T-helper 2 cell treated with Interferon-gamma antibody and Interleukin-4, amounts not matched to agents 5 μg/mL and 100 μg/mL, for 36 hours (primary cell): ENCODE results near the gene NOL8.

ENCODE experiments used
- DNase-seq: peaks from one replicate; pipeline ENCODE4 v3.0.0; 2021; ENCODE audit warnings: low spot score
- H3K27ac Mint-ChIP-seq: one replicate; pipeline ENCODE4 v1.8.0; 2021; ENCODE audit warnings: mild to moderate bottlenecking, mixed read lengths
- H3K27me3 Mint-ChIP-seq: one replicate; pipeline ENCODE4 v1.8.0; 2021; ENCODE audit warnings: low read depth, mixed read lengths
- H3K36me3 Mint-ChIP-seq: one replicate; pipeline ENCODE4 v1.8.0; 2021; ENCODE audit warnings: low read depth, mixed read lengths
- H3K4me1 Mint-ChIP-seq: one replicate; pipeline ENCODE4 v1.8.0; 2021; ENCODE audit warnings: low read depth, mixed read lengths
- H3K4me3 Mint-ChIP-seq: one replicate; pipeline ENCODE4 v1.8.0; 2022; ENCODE audit warnings: mild to moderate bottlenecking, moderate library complexity, mixed read lengths
- H3K9me3 Mint-ChIP-seq: one replicate; pipeline ENCODE4 v1.8.0; 2021; ENCODE audit warnings: mixed read lengths

The NOL8 gene

DNA sequence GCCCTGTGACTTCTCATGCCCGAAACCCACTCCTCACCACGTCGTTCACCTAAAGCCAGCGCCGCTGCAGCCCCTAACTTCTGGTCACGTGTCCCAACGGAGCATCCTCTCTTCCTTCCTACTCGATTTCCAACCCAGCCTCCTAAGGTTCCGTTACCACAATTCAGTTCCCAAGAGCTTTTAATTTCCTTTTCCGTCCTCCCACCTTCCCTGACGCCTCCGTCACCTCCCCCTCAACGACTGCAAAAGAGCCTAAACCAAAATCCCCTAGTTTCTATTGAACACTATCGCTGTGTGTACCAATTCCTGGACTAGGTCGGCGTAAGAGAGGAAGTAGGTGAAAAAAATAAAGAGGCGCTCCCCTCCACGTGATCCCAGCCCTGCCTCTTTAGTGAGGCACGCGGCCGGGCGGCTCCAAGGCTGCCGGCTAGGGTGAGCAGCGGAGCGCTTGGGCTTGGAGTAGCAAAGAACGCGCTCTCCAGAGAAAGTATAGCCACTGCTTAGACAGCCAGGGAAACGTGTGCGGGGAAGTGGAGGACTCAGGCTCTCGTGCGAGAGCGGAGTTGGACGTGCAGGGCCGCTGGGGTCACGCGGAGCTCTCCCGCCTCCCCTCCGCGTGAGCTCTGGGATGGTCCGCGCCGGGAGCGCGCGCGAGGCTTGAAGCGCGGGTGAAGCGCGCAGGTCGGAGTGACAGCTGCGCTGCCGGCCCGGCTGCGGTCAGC is at the start of gene NOL8, which contains the start of gene CENPP:
NOL8 (minus strand) TSS at position 82 of the 722 bp plus-strand sequence. CDS start 1,189 bp downstream, outside the sequence.
CENPP (plus strand) TSS at position 685 of the 722 bp plus-strand sequence.
- Mint-ChIP-seq H3K36me3 (peaks cover 20% of the 10 kb centered on the region), H3K27ac (peak within 1 kb of the TSS; percentile 99), H3K4me1 (peaks cover 30% of the 10 kb centered on the region), H3K4me3 (peak within 1 kb of the TSS; percentile 99), H3K27me3 (no peaks in the 10 kb centered on the region), H3K9me3 (no peaks in the 10 kb centered on the region)
- DNase-seq = peak; percentile 85

DNA sequence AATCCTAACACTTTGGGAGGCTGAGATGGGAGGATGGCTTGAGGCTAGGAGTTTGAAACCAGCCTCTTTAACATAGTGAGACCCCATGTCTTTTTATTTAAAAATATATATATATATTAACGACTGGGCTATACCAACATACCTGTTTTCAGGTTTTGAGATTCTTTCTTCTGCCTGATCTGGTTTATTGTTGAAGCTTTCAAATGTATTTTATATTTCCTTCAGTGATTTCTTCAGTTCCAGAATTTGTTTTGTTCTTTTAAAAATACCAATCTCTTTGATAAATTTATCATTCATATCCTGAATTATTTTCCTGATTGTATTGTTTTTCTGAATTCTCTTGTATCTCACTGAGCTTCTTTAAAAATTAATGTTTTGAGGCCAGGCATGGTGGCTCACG is 48.0 kb upstream of the NOL8 start:
- Mint-ChIP-seq H3K27ac (no peak overlapping the region), H3K27me3 (no peaks in the 10 kb centered on the region), H3K9me3 (peaks cover 39% of the 10 kb centered on the region), H3K4me1 (peaks cover 8% of the 10 kb centered on the region), H3K4me3 (no peak overlapping the region), H3K36me3 (peaks cover 38% of the 10 kb centered on the region)
- no peak for DNase-seq

- no peak overlapping the region for H3K4me3 Mint-ChIP-seq
- DNase-seq = no peak
- peaks cover 20% of the 10 kb centered on the region for H3K9me3 Mint-ChIP-seq
- H3K36me3 Mint-ChIP-seq = peaks cover 31% of the 10 kb centered on the region
- peaks cover 1% of the 10 kb centered on the region for H3K4me1 Mint-ChIP-seq
- no peaks in the 10 kb centered on the region for H3K27me3 Mint-ChIP-seq
- H3K27ac Mint-ChIP-seq = no peak overlapping the region
Measured at GRCh38 chr9:92369075-92369474, 43.9 kb upstream of the NOL8 start.

DNA sequence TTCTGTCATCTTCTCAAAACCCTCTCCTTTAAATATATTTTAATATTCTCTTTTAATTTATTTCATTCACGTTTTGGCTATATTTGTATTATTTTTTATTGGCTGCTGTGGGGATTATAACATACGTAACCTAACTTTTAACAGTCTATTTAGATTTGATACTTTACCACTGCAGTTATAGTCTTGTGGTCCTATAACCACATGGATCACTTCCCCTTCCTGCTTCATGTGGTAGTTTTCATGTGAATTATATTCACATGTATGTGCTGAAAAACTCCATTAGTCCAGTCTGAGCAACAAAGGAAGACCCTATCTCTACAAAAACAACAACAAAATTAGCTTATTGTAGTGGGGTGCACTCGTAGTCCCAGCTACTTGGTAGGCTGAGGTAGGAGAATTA is 34.9 kb upstream of the NOL8 start:
- no peaks in the 10 kb centered on the region for H3K27me3 Mint-ChIP-seq
- peaks cover 29% of the 10 kb centered on the region for H3K36me3 Mint-ChIP-seq
- DNase-seq = no peak
- H3K4me1 Mint-ChIP-seq = peaks cover 2% of the 10 kb centered on the region
- no peak overlapping the region for H3K4me3 Mint-ChIP-seq
- H3K27ac Mint-ChIP-seq = no peak overlapping the region
- H3K9me3 Mint-ChIP-seq = peaks cover 20% of the 10 kb centered on the region

- Mint-ChIP-seq H3K27ac (no peak overlapping the region), H3K27me3 (no peaks in the 10 kb centered on the region), H3K36me3 (peaks cover 34% of the 10 kb centered on the region), H3K4me3 (no peak overlapping the region), H3K9me3 (peaks cover 25% of the 10 kb centered on the region), H3K4me1 (peaks cover 2% of the 10 kb centered on the region)
- no peak for DNase-seq
Measured at GRCh38 chr9:92359394-92359995, 34.3 kb upstream of the NOL8 start.

DNA sequence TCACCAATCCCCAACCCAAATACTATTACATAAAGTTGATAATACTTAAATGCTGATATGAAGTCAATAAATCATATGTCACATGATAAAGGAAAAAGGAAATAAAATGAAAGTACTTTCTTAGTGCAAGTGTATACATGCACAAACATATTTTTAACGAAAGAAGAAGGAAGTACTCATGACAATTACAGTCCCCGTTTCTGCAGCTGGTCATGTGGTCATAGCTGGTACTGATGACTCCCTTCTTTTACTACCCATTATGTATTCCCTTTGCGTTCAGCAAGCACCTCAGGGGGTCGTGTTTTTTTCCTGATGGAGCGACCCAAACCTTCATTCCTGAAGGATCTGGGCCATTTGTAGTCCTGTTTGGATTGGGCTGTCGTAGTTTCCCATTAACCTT is 27.9 kb upstream of the NOL8 start:
- Mint-ChIP-seq H3K27ac (no peak overlapping the region), H3K9me3 (peaks cover 33% of the 10 kb centered on the region), H3K4me1 (peaks cover 8% of the 10 kb centered on the region), H3K27me3 (no peaks in the 10 kb centered on the region), H3K4me3 (no peak overlapping the region), H3K36me3 (peaks cover 60% of the 10 kb centered on the region)
- no peak for DNase-seq

GRCh38 chr9:92350740-92351133 is 25.6 kb upstream of the NOL8 start:
- no peaks in the 10 kb centered on the region for H3K27me3 Mint-ChIP-seq
- peaks cover 8% of the 10 kb centered on the region for H3K4me1 Mint-ChIP-seq
- H3K27ac Mint-ChIP-seq = no peak overlapping the region
- no peak overlapping the region for H3K4me3 Mint-ChIP-seq
- DNase-seq = no peak
- peaks cover 19% of the 10 kb centered on the region for H3K9me3 Mint-ChIP-seq
- peaks cover 57% of the 10 kb centered on the region for H3K36me3 Mint-ChIP-seq

DNA sequence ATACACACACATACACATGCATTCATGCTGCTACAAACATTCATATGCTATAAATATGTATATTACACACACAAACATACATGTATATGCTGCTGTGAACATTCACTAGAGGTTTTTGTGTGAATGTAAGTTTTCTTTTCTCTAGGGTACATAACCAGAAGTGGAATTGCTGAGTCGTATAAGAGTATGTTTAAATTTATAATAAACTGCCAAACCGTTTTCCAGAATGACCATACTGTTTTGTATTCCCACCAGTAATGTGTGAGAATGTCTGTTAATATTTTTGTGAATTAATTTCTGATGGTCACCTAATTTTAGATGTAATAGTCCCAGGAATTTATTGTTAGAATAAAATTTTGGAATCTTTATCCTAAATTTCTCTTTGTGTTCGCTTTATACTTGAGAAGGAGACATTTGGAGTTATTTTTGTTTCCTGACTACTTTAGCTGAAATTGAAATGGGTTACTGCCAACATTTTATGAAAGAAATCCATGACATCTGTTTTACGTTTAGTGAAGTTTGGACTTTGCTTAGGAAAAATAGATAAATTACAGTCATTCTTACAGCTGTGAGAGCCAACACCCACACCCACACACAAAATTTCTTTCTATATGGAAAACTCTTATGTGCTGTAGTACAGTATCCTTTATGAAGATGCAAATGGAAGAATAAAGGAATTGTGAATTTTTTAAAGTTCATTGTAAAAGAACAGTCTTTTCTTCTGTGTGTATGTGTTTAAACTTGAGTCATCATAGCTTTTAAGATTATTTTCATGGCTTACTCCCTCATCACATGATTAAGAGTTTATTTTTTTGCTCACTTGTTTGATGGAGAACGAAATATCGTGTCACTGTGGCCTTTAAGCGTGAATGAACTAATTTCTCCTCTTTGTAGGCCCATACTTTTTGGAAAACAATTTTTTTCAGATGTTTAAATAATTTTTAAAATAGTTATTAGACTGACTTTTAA is 24.9 kb upstream of the NOL8 start:
- DNase-seq = no peak
- Mint-ChIP-seq H3K36me3 (peaks cover 52% of the 10 kb centered on the region), H3K27me3 (no peaks in the 10 kb centered on the region), H3K4me1 (peaks cover 8% of the 10 kb centered on the region), H3K9me3 (peaks cover 19% of the 10 kb centered on the region), H3K4me3 (no peak overlapping the region), H3K27ac (no peak overlapping the region)

- H3K36me3 Mint-ChIP-seq = peaks cover 32% of the 10 kb centered on the region
- DNase-seq = no peak
- peaks cover 5% of the 10 kb centered on the region for H3K9me3 Mint-ChIP-seq
- H3K27me3 Mint-ChIP-seq = no peaks in the 10 kb centered on the region
- H3K4me3 Mint-ChIP-seq = no peak overlapping the region
- H3K4me1 Mint-ChIP-seq = peaks cover under 1% of the 10 kb centered on the region
- no peak overlapping the region for H3K27ac Mint-ChIP-seq
Measured at GRCh38 chr9:92345582-92345981, 20.4 kb upstream of the NOL8 start.

GRCh38 chr9:92342825-92343488 is 17.8 kb upstream of the NOL8 start:
- DNase-seq = no peak
- no peak overlapping the region for H3K4me3 Mint-ChIP-seq
- no peak overlapping the region for H3K27ac Mint-ChIP-seq
- no peaks in the 10 kb centered on the region for H3K27me3 Mint-ChIP-seq
- H3K9me3 Mint-ChIP-seq = peaks cover 5% of the 10 kb centered on the region
- no peaks in the 10 kb centered on the region for H3K4me1 Mint-ChIP-seq
- H3K36me3 Mint-ChIP-seq = peaks cover 40% of the 10 kb centered on the region

GRCh38 chr9:92341578-92341977 is 16.4 kb upstream of the NOL8 start:
- no peak for DNase-seq
- no peaks in the 10 kb centered on the region for H3K27me3 Mint-ChIP-seq
- H3K4me3 Mint-ChIP-seq = no peak overlapping the region
- H3K27ac Mint-ChIP-seq = no peak overlapping the region
- no peaks in the 10 kb centered on the region for H3K4me1 Mint-ChIP-seq
- H3K9me3 Mint-ChIP-seq = peaks cover 5% of the 10 kb centered on the region
- peaks cover 40% of the 10 kb centered on the region for H3K36me3 Mint-ChIP-seq

- no peak for DNase-seq
- Mint-ChIP-seq H3K4me1 (peaks cover 3% of the 10 kb centered on the region), H3K4me3 (no peak overlapping the region), H3K9me3 (no peaks in the 10 kb centered on the region), H3K36me3 (peaks cover 25% of the 10 kb centered on the region), H3K27ac (no peak overlapping the region), H3K27me3 (no peaks in the 10 kb centered on the region)
Measured at GRCh38 chr9:92333282-92333634, 8.1 kb upstream of the NOL8 start.

DNA sequence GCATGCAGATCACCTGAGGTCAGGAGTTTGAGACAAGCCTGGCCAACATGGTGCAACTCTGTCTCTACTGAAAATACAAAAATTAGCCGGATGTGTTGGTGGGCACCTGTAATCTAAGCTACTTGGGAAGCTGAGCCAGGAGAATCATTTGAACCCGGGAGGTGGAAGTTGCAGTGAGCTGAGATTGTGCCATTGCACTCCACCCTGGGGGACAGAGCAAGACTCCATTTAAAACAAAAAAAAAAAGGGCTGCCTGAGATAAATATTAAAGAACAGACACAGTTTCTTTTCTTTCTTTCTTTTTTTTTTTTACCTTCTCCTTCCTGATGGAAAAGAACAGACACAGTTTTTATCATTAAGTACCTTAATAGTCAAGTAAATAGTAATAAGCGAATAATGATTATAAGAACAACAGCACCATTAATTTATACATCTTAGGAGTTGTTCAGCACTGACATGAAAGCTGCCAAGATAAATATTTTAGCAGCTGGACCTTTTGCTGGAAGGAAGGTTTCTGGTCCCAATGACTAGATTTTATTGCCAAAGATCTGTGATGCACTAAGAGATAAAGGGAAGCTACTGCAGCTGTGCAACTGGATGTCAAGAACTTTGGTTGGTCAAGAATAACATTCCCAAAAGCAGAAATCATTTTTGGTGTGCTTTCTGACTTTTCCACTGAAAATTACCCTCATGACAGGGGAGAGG is 7.6 kb upstream of the NOL8 start:
- DNase-seq = no peak
- H3K27ac Mint-ChIP-seq = no peak overlapping the region
- H3K27me3 Mint-ChIP-seq = no peaks in the 10 kb centered on the region
- H3K36me3 Mint-ChIP-seq = peaks cover 24% of the 10 kb centered on the region
- H3K4me1 Mint-ChIP-seq = peaks cover 8% of the 10 kb centered on the region
- no peak overlapping the region for H3K4me3 Mint-ChIP-seq
- H3K9me3 Mint-ChIP-seq = no peaks in the 10 kb centered on the region
